Neural crest cell (in vitro differentiated cells): Measurements from ENCODE around the gene TAF6. TPM values are rescaled to one million over a fixed set of nuclear protein-coding genes. Genes with fewer than 3 reads are reported as not detected.

Experiments used
- DNase-seq: peaks from one replicate; pipeline ENCODE4 v3.0.0; 2021; ENCODE audit warnings: low read depth, mixed read lengths, low spot score
- H3K27ac Mint-ChIP-seq: one replicate; pipeline ENCODE4 v1.8.0; 2021; ENCODE audit warnings: mild to moderate bottlenecking, mixed read lengths; ENCODE audit not compliant: unreplicated experiment
- H3K27me3 Mint-ChIP-seq: 2 replicates; pipeline ENCODE4 v1.8.0; 2021; ENCODE audit warnings: low read depth, mild to moderate bottlenecking, mixed read lengths
- H3K36me3 Mint-ChIP-seq: 2 replicates; pipeline ENCODE4 v1.8.0; 2021; ENCODE audit warnings: low read depth, mild to moderate bottlenecking, mixed read lengths
- H3K4me1 Mint-ChIP-seq: 2 replicates; pipeline ENCODE4 v1.8.0; 2021; ENCODE audit warnings: mixed read lengths
- H3K4me3 Mint-ChIP-seq: one replicate; pipeline ENCODE4 v1.8.0; 2021; ENCODE audit warnings: mild to moderate bottlenecking, mixed read lengths
- H3K9me3 Mint-ChIP-seq: 2 replicates; pipeline ENCODE4 v1.8.0; 2021; ENCODE audit warnings: mixed read lengths
- CTCF ChIP-seq: fragments of 200-600 bp; sonication (generic); conservative IDR thresholded peaks from 2 replicates; pipeline ENCODE4 v1.5.0; 2021; ENCODE audit warnings: antibody characterized with exemption, mild to moderate bottlenecking
- total RNA-seq: library from RNA; stranded (reverse); gene quantifications from 2 replicates; pipeline ENCODE4 v1.2.1, GENCODE V29; 2021

The TAF6 gene
- total RNA-seq, 1 donor from 2014 or later: 88.9 TPM

- Mint-ChIP-seq H3K36me3 (peaks cover 11% of the 10 kb centered on the region), H3K27ac (peak overlapping the region; percentile 20), H3K27me3 (peaks cover 11% of the 10 kb centered on the region), H3K9me3 (no peaks in the 10 kb centered on the region), H3K4me3 (no peak overlapping the region), H3K4me1 (peaks cover 22% of the 10 kb centered on the region)
- TF ChIP-seq CTCF: no peak
- no peak for DNase-seq
Observed at GRCh38 chr7:100105534-100105933, 13.6 kb downstream of the TAF6 start.

- H3K4me3 Mint-ChIP-seq: peak overlapping the region; percentile 99
- H3K36me3 Mint-ChIP-seq: peaks cover 32% of the 10 kb centered on the region
- no peaks in the 10 kb centered on the region for H3K9me3 Mint-ChIP-seq
- peak overlapping the region; percentile 84 for H3K27ac Mint-ChIP-seq
- no peak for TF ChIP-seq CTCF
- peaks cover 44% of the 10 kb centered on the region for H3K4me1 Mint-ChIP-seq
- DNase-seq: no peak
- H3K27me3 Mint-ChIP-seq: peaks cover 18% of the 10 kb centered on the region
Observed at GRCh38 chr7:100102950-100103840, 16.0 kb downstream of the TAF6 start.

- Mint-ChIP-seq H3K4me3 (peak within 1 kb of the TSS; percentile 99), H3K4me1 (peaks cover 56% of the 10 kb centered on the region), H3K27me3 (peaks cover 25% of the 10 kb centered on the region), H3K27ac (peak within 1 kb of the TSS; percentile 100), H3K9me3 (no peaks in the 10 kb centered on the region), H3K36me3 (peaks cover 41% of the 10 kb centered on the region)
- DNase-seq: peak; percentile 98
- no peak for TF ChIP-seq CTCF
Observed at GRCh38 chr7:100101016-100101862, 17.9 kb downstream of the TAF6 start, which contains the start of the genes AP4M1 and MCM7. Gene AP4M1, plus strand, starts transcription at chr7:100101643. Its CDS starts 72 bp downstream, at chr7:100101715. Gene MCM7, minus strand, starts transcription at chr7:100101397. Its CDS starts 103 bp downstream, at chr7:100101294.

- Mint-ChIP-seq H3K36me3 (peaks cover 46% of the 10 kb centered on the region), H3K27me3 (peaks cover 30% of the 10 kb centered on the region), H3K9me3 (no peaks in the 10 kb centered on the region), H3K27ac (peak overlapping the region; percentile 100), H3K4me1 (peaks cover 62% of the 10 kb centered on the region), H3K4me3 (peak overlapping the region; percentile 99)
- DNase-seq: peak; percentile 86
- no peak for TF ChIP-seq CTCF
Observed at GRCh38 chr7:100100420-100101015, 18.6 kb downstream of the TAF6 start.

GRCh38 chr7:100099452-100099851 is 19.7 kb downstream of the TAF6 start:
- H3K27me3 Mint-ChIP-seq: peaks cover 37% of the 10 kb centered on the region
- peak overlapping the region; percentile 100 for H3K27ac Mint-ChIP-seq
- DNase-seq: no peak
- peak overlapping the region; percentile 99 for H3K4me3 Mint-ChIP-seq
- H3K4me1 Mint-ChIP-seq: peaks cover 62% of the 10 kb centered on the region
- no peaks in the 10 kb centered on the region for H3K9me3 Mint-ChIP-seq
- peaks cover 52% of the 10 kb centered on the region for H3K36me3 Mint-ChIP-seq
- no peak for TF ChIP-seq CTCF
